Keratinocyte (primary cell): ENCODE data around the gene SOX15. TPM values are rescaled to one million over a fixed set of nuclear protein-coding genes. Genes with fewer than 3 reads are reported as not detected.

ENCODE experiments used
- DNase-seq: peaks from one replicate; pipeline ENCODE4 v3.0.0-alpha.2; 2011; ENCODE audit warnings: low read depth, missing footprints, low spot score
- FAIRE-seq: peaks from 2 replicates; lab custom pipeline; 2011; peaks lifted over from hg19 to GRCh38; lab: Jason Lieb, UNC
- H2AFZ ChIP-seq: 2 replicates; pipeline ENCODE4 v1.6.0; 2012; ENCODE audit warnings: low read length, control low read depth, inconsistent platforms; ENCODE audit not compliant: control insufficient read depth
- H3K27ac ChIP-seq: 2 replicates; pipeline ENCODE4 v1.5.1; 2011; ENCODE audit warnings: low read length; ENCODE audit not compliant: control insufficient read depth, insufficient read depth
- H3K27me3 ChIP-seq: 3 replicates; pipeline ENCODE4 v1.6.0; 2011; ENCODE audit warnings: low read length; ENCODE audit not compliant: control insufficient read depth, insufficient read depth; ENCODE audit errors: extremely low read depth
- H3K36me3 ChIP-seq, 2 experiments: 2 replicates in 1 of 2; 3 replicates in 1 of 2; pipeline ENCODE4 v1.5.1; 2011; ENCODE audit warnings: low read length in 2 of 2, mild to moderate bottlenecking in 1 of 2; ENCODE audit not compliant: control insufficient read depth in 2 of 2, insufficient read depth in 2 of 2; ENCODE audit errors: extremely low read depth in 1 of 2
- H3K4me1 ChIP-seq: 3 replicates; pipeline ENCODE4 v1.5.1; 2011; ENCODE audit warnings: low read length; ENCODE audit not compliant: control insufficient read depth, insufficient read depth; ENCODE audit errors: extremely low read depth
- H3K4me2 ChIP-seq: 3 replicates; pipeline ENCODE4 v1.6.0; 2011; ENCODE audit warnings: low read depth, low read length; ENCODE audit not compliant: control insufficient read depth, insufficient read depth; ENCODE audit errors: extremely low read depth
- H3K4me3 ChIP-seq, 3 experiments: fragments of 200-600 bp in 1 of 3; sonication (generic) in 1 of 3; 2 replicates in 2 of 3; 3 replicates in 1 of 3; pipeline ENCODE4 v1.5.1; 2011 to 2016; ENCODE audit warnings: low read length in 3 of 3, mild to moderate bottlenecking in 3 of 3, control low read depth in 2 of 3, inconsistent platforms in 1 of 3, low read depth in 1 of 3, mixed read lengths in 1 of 3, mixed run types in 1 of 3, moderate library complexity in 1 of 3; ENCODE audit not compliant: control insufficient read depth in 2 of 3, insufficient read depth in 2 of 3; ENCODE audit errors: extremely low read depth in 1 of 3
- H3K79me2 ChIP-seq: 2 replicates; pipeline ENCODE4 v1.6.0; 2012; ENCODE audit warnings: low read length; ENCODE audit not compliant: control insufficient read depth, insufficient read depth
- H3K9ac ChIP-seq: 3 replicates; pipeline ENCODE4 v1.6.0; 2011; ENCODE audit warnings: low read length; ENCODE audit not compliant: control insufficient read depth, insufficient read depth; ENCODE audit errors: extremely low read depth
- H3K9me1 ChIP-seq: 3 replicates; pipeline ENCODE4 v1.6.0; 2011; ENCODE audit warnings: low read length; ENCODE audit not compliant: control insufficient read depth, insufficient read depth; ENCODE audit errors: extremely low read depth
- H3K9me3 ChIP-seq: 2 replicates; pipeline ENCODE4 v1.5.1; 2012; ENCODE audit warnings: low read depth, low read length; ENCODE audit not compliant: control insufficient read depth
- H4K20me1 ChIP-seq: 3 replicates; pipeline ENCODE4 v1.6.0; 2011; ENCODE audit warnings: low read length; ENCODE audit not compliant: control insufficient read depth, insufficient read depth; ENCODE audit errors: extremely low read depth
- CTCF ChIP-seq, 3 experiments: IDR thresholded peaks in 1 of 3; conservative IDR thresholded peaks in 1 of 3; optimal IDR thresholded peaks in 1 of 3; 2 replicates in 2 of 3; 3 replicates in 1 of 3; pipeline versions ENCODE3 to v1.5.1; 2011; ENCODE audit warnings: low read length in 3 of 3, mild to moderate bottlenecking in 3 of 3, moderate library complexity in 2 of 3, control low read depth in 1 of 3, inconsistent platforms in 1 of 3; ENCODE audit not compliant: insufficient read depth in 2 of 3; ENCODE audit errors: extremely low read depth in 1 of 3
- EZH2 ChIP-seq: IDR thresholded peaks from one replicate; pipeline ENCODE4 v1.6.1; 2012; ENCODE audit warnings: inconsistent platforms, mild to moderate bottlenecking, low read length, moderate library complexity
- dilution Hi-C: fragments of 300-500 bp; cut with MboI; formaldehyde crosslinking; loops from one replicate; pipeline ENCODE4 v1.7.0; 2020; ENCODE audit warnings: low sequenced_read_pairs; ENCODE audit not compliant: extremely low pct_ligation_motif_present
- polyA plus RNA-seq, 5 experiments: library from polyadenylated mRNA; depleted of rRNA in 3 of 5; stranded (reverse) in 3 of 5; stranded (forward) in 1 of 5; unstranded in 1 of 5; fragments of >200 nt; gene quantifications; 1 replicate in 1 of 5; 2 replicates in 3 of 5; 3 replicates in 1 of 5; pipeline versions ENCODE4 v1.2.1 to v1.2.3, GENCODE V29; 2011 to 2012; ENCODE audit warnings: missing spikeins in 2 of 5, low read depth in 1 of 5, low replicate concordance in 1 of 5

SOX15 gene
- polyA plus RNA-seq, 1 donor (not counting 4 experiments of a cell fraction or from before 2014, with no cell fraction given) = 86.2 TPM

GRCh38 chr17:7561589-7562207 is 28.2 kb downstream of the SOX15 start, which contains the start of gene SENP3:
TSS of gene SENP3 (plus strand) at chr17:7561919. CDS start at chr17:7563077, 1,158 bp downstream.
- peaks cover 8 to 25% of the 10 kb centered on the region in 2 experiments for H3K36me3 ChIP-seq
- no peak for FAIRE-seq
- peak within 1 kb of the TSS; percentile 85 for H2AFZ ChIP-seq
- dilution Hi-C loops = no loop called here
- peak within 1 kb of the TSS; percentile 75 to 86 (median 86) for H3K4me3 ChIP-seq
- no peaks in the 10 kb centered on the region for H4K20me1 ChIP-seq
- DNase-seq = no peak
- no peaks in the 10 kb centered on the region for H3K9me1 ChIP-seq
- peaks cover 39% of the 10 kb centered on the region for H3K79me2 ChIP-seq
- peak within 1 kb of the TSS; percentile 86 for H3K9ac ChIP-seq
- no peaks in the 10 kb centered on the region for H3K9me3 ChIP-seq
- peaks cover 42% of the 10 kb centered on the region for H3K4me1 ChIP-seq
- TF ChIP-seq EZH2 (no peak), CTCF (optimal IDR thresholded peaks at IDR 0.05 in 1 of 3, IDR thresholded peaks at IDR 0.05 in 1 of 3, conservative IDR thresholded peaks at IDR 0.05 in 1 of 3; ENCODE audit: extremely low read depth in 1 of 3, insufficient read depth in 2 of 3, low read length in 3 of 3) (no peak)
- peak within 1 kb of the TSS; percentile 91 for H3K27ac ChIP-seq
- H3K27me3 ChIP-seq = no peaks in the 10 kb centered on the region
- H3K4me2 ChIP-seq = peak within 1 kb of the TSS; percentile 99

GRCh38 chr17:7561028-7561575 is 28.8 kb downstream of the SOX15 start:
- DNase-seq = no peak
- H4K20me1 ChIP-seq = no peaks in the 10 kb centered on the region
- H3K27me3 ChIP-seq = no peaks in the 10 kb centered on the region
- peaks cover 42% of the 10 kb centered on the region for H3K4me1 ChIP-seq
- FAIRE-seq = peak; percentile 90
- dilution Hi-C loops = no loop called here
- H3K79me2 ChIP-seq = peaks cover 39% of the 10 kb centered on the region
- H3K9me3 ChIP-seq = no peaks in the 10 kb centered on the region
- TF ChIP-seq CTCF (optimal IDR thresholded peaks at IDR 0.05 in 1 of 3, IDR thresholded peaks at IDR 0.05 in 1 of 3, conservative IDR thresholded peaks at IDR 0.05 in 1 of 3; ENCODE audit: extremely low read depth in 1 of 3, insufficient read depth in 2 of 3, low read length in 3 of 3) = peak; percentile 76 to 96 (median 92)
- no peak for TF ChIP-seq EZH2
- H3K4me3 ChIP-seq = peak overlapping the region; percentile 75 to 86 (median 86)
- peak overlapping the region; percentile 85 for H2AFZ ChIP-seq
- H3K9ac ChIP-seq = peak overlapping the region; percentile 86
- H3K27ac ChIP-seq = peak overlapping the region; percentile 91
- no peaks in the 10 kb centered on the region for H3K9me1 ChIP-seq
- peak overlapping the region; percentile 99 for H3K4me2 ChIP-seq
- H3K36me3 ChIP-seq = peaks cover 8 to 24% of the 10 kb centered on the region in 2 experiments
